Activated CD8-positive, alpha-beta T cell treated with anti-CD3 and anti-CD28 coated beads for 36 hours (primary cell): ENCODE data around the gene MARK1. TPM values are rescaled to one million over a fixed set of nuclear protein-coding genes. Genes with fewer than 3 reads are reported as not detected.

Experiments
- ATAC-seq: fragments of 200-7000 bp; cut with Tn5 transposase; one replicate; pipeline ENCODE4 v1.10.0; 2021; ENCODE audit warnings: mild to moderate bottlenecking, moderate library complexity
- CTCF ChIA-PET: fragments of 350-600 bp; sonication (Branson Sonifier 250); formaldehyde crosslinking; loops from one replicate; lab custom pipeline; 2021; ENCODE audit warnings: antibody characterized with exemption; lab: Charles Lee
- POLR2A ChIA-PET: fragments of 350-600 bp; sonication (Branson Sonifier 250); formaldehyde crosslinking; loops from one replicate; lab custom pipeline; 2021; ENCODE audit warnings: antibody characterized with exemption; lab: Charles Lee
- DNase-seq: peaks from one replicate; pipeline ENCODE4 v3.0.0-alpha.2; 2020
- H3K27ac Mint-ChIP-seq: one replicate; pipeline ENCODE4 v1.8.0; 2021; ENCODE audit warnings: mild to moderate bottlenecking, mixed read lengths
- H3K27me3 Mint-ChIP-seq: one replicate; pipeline ENCODE4 v1.8.0; 2021; ENCODE audit warnings: mixed read lengths
- H3K36me3 Mint-ChIP-seq: one replicate; pipeline ENCODE4 v1.8.0; 2021; ENCODE audit warnings: low read depth, mixed read lengths
- H3K4me1 Mint-ChIP-seq: one replicate; pipeline ENCODE4 v1.8.0; 2021; ENCODE audit warnings: low read depth, mixed read lengths
- H3K4me3 Mint-ChIP-seq: one replicate; pipeline ENCODE4 v1.8.0; 2021; ENCODE audit warnings: mild to moderate bottlenecking, moderate library complexity, mixed read lengths
- H3K9me3 Mint-ChIP-seq: one replicate; pipeline ENCODE4 v1.8.0; 2021; ENCODE audit warnings: mixed read lengths
- CTCF ChIP-seq: fragments of 200-600 bp; IDR thresholded peaks from one replicate; pipeline ENCODE4 v1.8.0; 2022; ENCODE audit warnings: antibody characterized with exemption, mild to moderate bottlenecking
- intact Hi-C: fragments of 100-400 bp; cut with micrococcal nuclease; formaldehyde crosslinking; loops from one replicate; pipeline ENCODE4 v1.10.0; 2022
- total RNA-seq, 2 experiments: library from RNA; stranded (reverse); gene quantifications; one replicate each; pipeline ENCODE4 v1.2.3, GENCODE V29; 2021

MARK1 gene
- total RNA-seq, 2 experiments from 2014 or later = not detected

GRCh38 chr1:220628431-220628830, 100.5 kb downstream of the MARK1 start:
- H3K4me3 Mint-ChIP-seq = no peak overlapping the region
- ChIA-PET CTCF (no interaction called here), POLR2A (no interaction called here)
- no peak overlapping the region for H3K27ac Mint-ChIP-seq
- no peak for DNase-seq
- intact Hi-C loops = no loop called here
- no peaks in the 10 kb centered on the region for H3K36me3 Mint-ChIP-seq
- TF ChIP-seq CTCF = no peak
- no peaks in the 10 kb centered on the region for H3K9me3 Mint-ChIP-seq
- peaks cover 4% of the 10 kb centered on the region for H3K27me3 Mint-ChIP-seq
- H3K4me1 Mint-ChIP-seq = no peaks in the 10 kb centered on the region
- no peak for ATAC-seq

GRCh38 chr1:220631238-220631815, 103.4 kb downstream of the MARK1 start:
- no peak for ATAC-seq
- CTCF ChIA-PET = no interaction called here

GRCh38 chr1:220637759-220638158, 109.8 kb downstream of the MARK1 start:
- H3K36me3 Mint-ChIP-seq = no peaks in the 10 kb centered on the region
- POLR2A ChIA-PET = no interaction called here
- ATAC-seq (no peak), DNase-seq (no peak)
- CTCF ChIA-PET = no interaction called here
- no peak overlapping the region for H3K27ac Mint-ChIP-seq
- H3K9me3 Mint-ChIP-seq = no peaks in the 10 kb centered on the region
- no peaks in the 10 kb centered on the region for H3K4me1 Mint-ChIP-seq
- intact Hi-C loops = no loop called here
- H3K4me3 Mint-ChIP-seq = no peak overlapping the region
- H3K27me3 Mint-ChIP-seq = peaks cover 5% of the 10 kb centered on the region
- TF ChIP-seq CTCF = no peak

More at GRCh38 chr1:220631238-220631815, 103.4 kb downstream of the MARK1 start:
- H3K9me3 Mint-ChIP-seq = no peaks in the 10 kb centered on the region
- H3K27me3 Mint-ChIP-seq = peaks cover 5% of the 10 kb centered on the region
- H3K27ac Mint-ChIP-seq = no peak overlapping the region
- intact Hi-C loops = no loop called here
- no peaks in the 10 kb centered on the region for H3K36me3 Mint-ChIP-seq
- POLR2A ChIA-PET = no interaction called here
- no peak for TF ChIP-seq CTCF
- no peak overlapping the region for H3K4me3 Mint-ChIP-seq
- no peak for DNase-seq
- no peaks in the 10 kb centered on the region for H3K4me1 Mint-ChIP-seq

GRCh38 chr1:220642285-220642684, 114.3 kb downstream of the MARK1 start:
- Mint-ChIP-seq H3K9me3 (no peaks in the 10 kb centered on the region), H3K4me1 (no peaks in the 10 kb centered on the region), H3K36me3 (no peaks in the 10 kb centered on the region), H3K27me3 (no peaks in the 10 kb centered on the region), H3K4me3 (no peak overlapping the region), H3K27ac (no peak overlapping the region)
- ChIA-PET POLR2A (no interaction called here), CTCF (no interaction called here)
- ATAC-seq (no peak), DNase-seq (no peak)
- no peak for TF ChIP-seq CTCF
- intact Hi-C loops = no loop called here

GRCh38 chr1:220652995-220653394, 125.1 kb downstream of the MARK1 start:
- no peak overlapping the region for H3K27ac Mint-ChIP-seq
- TF ChIP-seq CTCF = no peak
- no peaks in the 10 kb centered on the region for H3K36me3 Mint-ChIP-seq
- ATAC-seq (no peak), DNase-seq (no peak)
- ChIA-PET POLR2A (no interaction called here), CTCF (interaction anchor here (1.1 kb wide), 1 partner anchor 16 kb away, joined by 3 read pairs; no protein-coding TSS in a partner anchor)
- H3K4me1 Mint-ChIP-seq = no peaks in the 10 kb centered on the region
- H3K9me3 Mint-ChIP-seq = no peaks in the 10 kb centered on the region
- H3K27me3 Mint-ChIP-seq = no peaks in the 10 kb centered on the region
- intact Hi-C loops = no loop called here
- no peak overlapping the region for H3K4me3 Mint-ChIP-seq
